Neuronal stem cell (in vitro differentiated cells): ENCODE results near the gene ARL6IP4.

ENCODE experiments used
- DNase-seq: peaks from one replicate; pipeline ENCODE4 v3.0.0-alpha.2; 2013; ENCODE audit warnings: low spot score
- H2AFZ ChIP-seq: one replicate; pipeline ENCODE4 v1.6.1; 2013; ENCODE audit warnings: mild to moderate bottlenecking, low read length, inconsistent platforms
- H2AK5ac ChIP-seq: 2 replicates; pipeline ENCODE4 v1.6.1; 2013; ENCODE audit warnings: low read depth, mild to moderate bottlenecking, inconsistent platforms, low read length, moderate library complexity, mixed read lengths
- H2BK120ac ChIP-seq: 2 replicates; pipeline ENCODE4 v1.6.1; 2013; ENCODE audit warnings: low read depth, mild to moderate bottlenecking, inconsistent platforms, low read length, moderate library complexity, mixed read lengths
- H2BK12ac ChIP-seq: one replicate; pipeline ENCODE4 v1.6.1; 2013; ENCODE audit warnings: low read length, inconsistent platforms
- H2BK15ac ChIP-seq: 2 replicates; pipeline ENCODE4 v1.6.1; 2013; ENCODE audit warnings: mild to moderate bottlenecking, low read length, inconsistent platforms, mixed read lengths
- H2BK5ac ChIP-seq: one replicate; pipeline ENCODE4 v1.6.1; 2013; ENCODE audit warnings: inconsistent platforms, mild to moderate bottlenecking, low read length, moderate library complexity
- H3K14ac ChIP-seq: one replicate; pipeline ENCODE4 v1.6.1; 2013; ENCODE audit warnings: low read length, inconsistent platforms
- H3K18ac ChIP-seq: 2 replicates; pipeline ENCODE4 v1.6.1; 2013; ENCODE audit warnings: low read length, inconsistent platforms
- H3K23ac ChIP-seq: 2 replicates; pipeline ENCODE4 v1.6.1; 2013; ENCODE audit warnings: low read depth, mild to moderate bottlenecking, mixed read lengths, low read length, inconsistent platforms; ENCODE audit not compliant: poor library complexity
- H3K27ac ChIP-seq: replicated peaks from 3 replicates; pipeline ENCODE4 v1.5.1; 2013; ENCODE audit warnings: low read length, inconsistent platforms
- H3K27me3 ChIP-seq, 3 experiments: 2 replicates each; pipeline ENCODE4 v1.6.1; 2013; ENCODE audit warnings: low read length in 3 of 3, mild to moderate bottlenecking in 2 of 3, inconsistent platforms in 1 of 3, low read depth in 1 of 3, mixed read lengths in 1 of 3, moderate library complexity in 1 of 3; ENCODE audit not compliant: control insufficient read depth in 3 of 3, insufficient read depth in 3 of 3
- H3K36me3 ChIP-seq, 2 donors: replicated peaks in 1 of 2; 2 replicates each; pipeline ENCODE4 v1.6.1; 2013; ENCODE audit warnings: low read length in 2 of 2; ENCODE audit not compliant: control insufficient read depth in 2 of 2, insufficient read depth in 2 of 2
- H3K4ac ChIP-seq: 2 replicates; pipeline ENCODE4 v1.6.1; 2013; ENCODE audit warnings: inconsistent platforms, mild to moderate bottlenecking, low read length, moderate library complexity
- H3K4me1 ChIP-seq, 2 donors: 1 replicate in 1 of 2; 2 replicates in 1 of 2; pipeline ENCODE4 v1.6.1; 2013; ENCODE audit warnings: low read length in 2 of 2, low read depth in 1 of 2; ENCODE audit not compliant: control insufficient read depth in 2 of 2, insufficient read depth in 1 of 2
- H3K4me2 ChIP-seq: one replicate; pipeline ENCODE4 v1.6.1; 2013; ENCODE audit warnings: mild to moderate bottlenecking, low read length, inconsistent platforms; ENCODE audit not compliant: insufficient read depth, poor library complexity, severe bottlenecking
- H3K4me3 ChIP-seq, 2 donors: 2 replicates each; pipeline ENCODE4 v1.5.1; 2013; ENCODE audit warnings: low read length in 2 of 2, mild to moderate bottlenecking in 2 of 2, inconsistent platforms in 1 of 2, moderate library complexity in 1 of 2
- H3K79me1 ChIP-seq: one replicate; pipeline ENCODE4 v1.6.1; 2013; ENCODE audit warnings: low read depth, mild to moderate bottlenecking, inconsistent platforms, low read length, moderate library complexity
- H3K9ac ChIP-seq: one replicate; pipeline ENCODE4 v1.6.1; 2013; ENCODE audit warnings: mild to moderate bottlenecking, low read depth, low read length, inconsistent platforms; ENCODE audit not compliant: poor library complexity
- H3K9me3 ChIP-seq, 2 donors: replicated peaks in 1 of 2; 2 replicates each; pipeline versions ENCODE3 to v1.6.1; 2013; ENCODE audit warnings: low read length in 2 of 2, mild to moderate bottlenecking in 2 of 2, inconsistent platforms in 1 of 2, low read depth in 1 of 2, mixed read lengths in 1 of 2, moderate library complexity in 1 of 2; ENCODE audit not compliant: control insufficient read depth in 2 of 2, insufficient read depth in 1 of 2
- H4K8ac ChIP-seq: one replicate; pipeline ENCODE4 v1.6.1; 2013; ENCODE audit warnings: low read depth, mild to moderate bottlenecking, inconsistent platforms, low read length, moderate library complexity
- H4K91ac ChIP-seq: one replicate; pipeline ENCODE4 v1.6.1; 2013; ENCODE audit warnings: low read length, low read depth, mild to moderate bottlenecking, inconsistent platforms; ENCODE audit not compliant: poor library complexity
- WGBS, 2 donors: extraction: QIAGEN DNeasy Blood & Tissue Kit; methylation state at CpG; one replicate each; pipeline ENCODE4 v1.1.7; 2013; ENCODE audit warnings: missing lambda C conversion rate in 2 of 2, mixed read lengths in 1 of 2; ENCODE audit not compliant: insufficient read length in 2 of 2, insufficient replicate concordance in 1 of 2; ENCODE audit errors: extremely low coverage in 2 of 2; 5-methylcytosine and 5-hydroxymethylcytosine counted together

The ARL6IP4 gene

GRCh38 chr12:122996621-122997342 lies 16.3 kb downstream of the ARL6IP4 start:
- H2AFZ ChIP-seq: no peak overlapping the region
- peak overlapping the region; percentile 11 for H3K18ac ChIP-seq
- no peaks in the 10 kb centered on the region for H3K79me1 ChIP-seq
- no peak overlapping the region for H3K4me3 ChIP-seq
- no peaks in the 10 kb centered on the region for H3K9me3 ChIP-seq
- no peak overlapping the region for H2BK5ac ChIP-seq
- peak overlapping the region; percentile 38 for H3K14ac ChIP-seq
- H3K9ac ChIP-seq: peak overlapping the region; percentile 4
- DNase-seq: no peak
- H3K4me1 ChIP-seq: no peaks in the 10 kb centered on the region
- H4K8ac ChIP-seq: peak overlapping the region; percentile 17
- peak overlapping the region; percentile 33 for H2BK15ac ChIP-seq
- H3K27me3 ChIP-seq: no peaks in the 10 kb centered on the region
- H2AK5ac ChIP-seq: peak overlapping the region; percentile 68
- no peak overlapping the region for H3K27ac ChIP-seq
- H3K23ac ChIP-seq: peak overlapping the region; percentile 97
- H2BK12ac ChIP-seq: peak overlapping the region; percentile 90
- no peak overlapping the region for H4K91ac ChIP-seq
- H3K4ac ChIP-seq: peak overlapping the region; percentile 23
- H3K4me2 ChIP-seq: no peak overlapping the region
- H2BK120ac ChIP-seq: no peak overlapping the region
- WGBS, 2 donors: no CpG with 5 or more reads among the region's 16 CpGs
- peaks cover 0 to 6% of the 10 kb centered on the region in 2 donors for H3K36me3 ChIP-seq

- peak overlapping the region; percentile 4 for H3K9ac ChIP-seq
- peak overlapping the region; percentile 97 for H3K14ac ChIP-seq
- no peaks in the 10 kb centered on the region for H3K4me1 ChIP-seq
- H4K8ac ChIP-seq: peak overlapping the region; percentile 17
- H2BK5ac ChIP-seq: no peak overlapping the region
- H4K91ac ChIP-seq: no peak overlapping the region
- no peak overlapping the region for H3K4me2 ChIP-seq
- H3K79me1 ChIP-seq: no peaks in the 10 kb centered on the region
- peak overlapping the region; percentile 68 for H2AK5ac ChIP-seq
- peak overlapping the region; percentile 17 for H2BK15ac ChIP-seq
- H3K9me3 ChIP-seq: no peaks in the 10 kb centered on the region
- H2BK120ac ChIP-seq: no peak overlapping the region
- no peak overlapping the region for H2AFZ ChIP-seq
- peak overlapping the region; percentile 76 for H3K18ac ChIP-seq
- no peak overlapping the region for H3K27ac ChIP-seq
- H3K27me3 ChIP-seq: no peaks in the 10 kb centered on the region
- H3K4ac ChIP-seq: no peak overlapping the region
- DNase-seq: no peak
- peaks cover 0 to 6% of the 10 kb centered on the region in 2 donors for H3K36me3 ChIP-seq
- no peak overlapping the region for H3K4me3 ChIP-seq
- peak overlapping the region; percentile 22 for H2BK12ac ChIP-seq
- peak overlapping the region; percentile 97 for H3K23ac ChIP-seq
- no CpG with 5 or more reads among the region's 25 CpGs for WGBS, 2 donors
Observed at GRCh38 chr12:122997343-122998250, 17.1 kb downstream of the ARL6IP4 start.

- Histone ChIP-seq H2AK5ac (peak overlapping the region; percentile 37), H3K36me3 (peaks cover 0 to 6% of the 10 kb centered on the region in 2 donors), H3K4me1 (no peaks in the 10 kb centered on the region), H3K4ac (no peak overlapping the region), H3K14ac (peak overlapping the region; percentile 97), H3K4me2 (no peak overlapping the region), H3K9me3 (no peaks in the 10 kb centered on the region), H2BK12ac (no peak overlapping the region), H3K23ac (peak overlapping the region; percentile 20), H2AFZ (no peak overlapping the region), H2BK120ac (no peak overlapping the region), H4K8ac (no peak overlapping the region), H2BK5ac (no peak overlapping the region), H3K4me3 (no peak overlapping the region), H3K27me3 (no peaks in the 10 kb centered on the region), H3K79me1 (no peaks in the 10 kb centered on the region), H2BK15ac (peak overlapping the region; percentile 37), H3K9ac (no peak overlapping the region), H3K18ac (peak overlapping the region; percentile 4), H3K27ac (no peak overlapping the region), H4K91ac (no peak overlapping the region)
- DNase-seq: no peak
- WGBS, 2 donors: no CpG with 5 or more reads among the region's 4 CpGs
Observed at GRCh38 chr12:122998316-122998715, 17.8 kb downstream of the ARL6IP4 start.
